GM12878 (cell line): Measurements from ENCODE around the gene VSIG8. TPM values are rescaled to one million over a fixed set of nuclear protein-coding genes. Genes with fewer than 3 reads are reported as not detected.
"Not testable (repeated sequence)": the region's sequence is repeated elsewhere in the genome, so short reads cannot be mapped to it uniquely, and the experiment has no call there.

ENCODE experiments used
- ATAC-seq: fragments of 200-7000 bp; cut with Tn5 transposase; 3 replicates; pipeline ENCODE4 v1.9.1; 2020; ENCODE audit warnings: mild to moderate bottlenecking, moderate library complexity
- BruUV-seq: library from RNA; stranded (reverse); fragments of 400-500 nt; replicated peaks from 2 replicates; lab custom pipeline; 2021; lab: Mats Ljungman, UMichigan
- CTCF ChIA-PET: fragments of 300-600 bp; sonication (Branson Sonifier 250); formaldehyde crosslinking; extraction: SDS; loops from one replicate; lab custom pipeline; 2021; ENCODE audit warnings: inconsistent platforms; lab: Yijun Ruan, JAX
- POLR2A ChIA-PET: fragments of 350-600 bp; formaldehyde crosslinking; extraction: SDS; loops from one replicate; lab custom pipeline; 2021; ENCODE audit warnings: inconsistent platforms; lab: Charles Lee
- RAD21 ChIA-PET: fragments of 300-600 bp; sonication (Branson Sonifier 250); formaldehyde crosslinking; loops from one replicate; lab custom pipeline; 2023; ENCODE audit warnings: antibody characterized with exemption; ENCODE audit not compliant: unreplicated experiment; lab: Charles Lee
- SMC1A ChIA-PET: fragments of 300-600 bp; sonication (Branson Sonifier 250); formaldehyde crosslinking; loops from one replicate; lab custom pipeline; 2023; ENCODE audit not compliant: unreplicated experiment, uncharacterized antibody; lab: Charles Lee
- DNase-seq: peaks from one replicate; pipeline ENCODE4 v3.0.0-alpha.2; 2011; ENCODE audit warnings: low read depth, low spot score
- FAIRE-seq: peaks from 3 replicates; lab custom pipeline; 2011; peaks lifted over from hg19 to GRCh38; lab: Jason Lieb, UNC
- H2AFZ ChIP-seq: 2 replicates; pipeline ENCODE4 v1.6.0; 2011; ENCODE audit warnings: low read depth, low read length, control low read depth; ENCODE audit not compliant: control insufficient read depth
- H3K27ac ChIP-seq: 2 replicates; pipeline ENCODE4 v1.5.1; 2011; ENCODE audit warnings: control low read depth; ENCODE audit not compliant: control insufficient read depth, insufficient read depth
- H3K27me3 ChIP-seq, 2 experiments: replicated peaks in 1 of 2; 2 replicates each; pipeline versions ENCODE4 v1.6.0 to v1.6.1; 2011; ENCODE audit warnings: low read length in 1 of 2; ENCODE audit not compliant: control insufficient read depth in 2 of 2, insufficient read depth in 2 of 2
- H3K36me3 ChIP-seq, 2 experiments: 2 replicates each; pipeline ENCODE4 v1.5.1; 2011; ENCODE audit warnings: low read length in 1 of 2; ENCODE audit not compliant: control insufficient read depth in 2 of 2, insufficient read depth in 2 of 2
- H3K4me1 ChIP-seq: 2 replicates; pipeline ENCODE4 v1.6.1; 2011; ENCODE audit warnings: mild to moderate bottlenecking, low read length, moderate library complexity, mixed read lengths; ENCODE audit not compliant: control insufficient read depth, insufficient read depth
- H3K4me2 ChIP-seq: 2 replicates; pipeline ENCODE4 v1.6.0; 2011; ENCODE audit warnings: control low read depth; ENCODE audit not compliant: control insufficient read depth, insufficient read depth
- H3K4me3 ChIP-seq: fragments of 200-600 bp; sonication (generic); 2 replicates; pipeline ENCODE4 v1.5.1; 2016
- H3K79me2 ChIP-seq: 2 replicates; pipeline ENCODE4 v1.6.0; 2011; ENCODE audit warnings: low read length; ENCODE audit not compliant: control insufficient read depth, insufficient read depth
- H3K9ac ChIP-seq: 2 replicates; pipeline ENCODE4 v1.8.0; 2011; ENCODE audit warnings: low read length, control low read depth, mixed read lengths; ENCODE audit not compliant: control insufficient read depth, insufficient read depth
- H3K9me3 ChIP-seq: replicated peaks from 3 replicates; pipeline ENCODE4 v1.5.1; 2011; ENCODE audit warnings: mild to moderate bottlenecking, low read length; ENCODE audit not compliant: control insufficient read depth, insufficient read depth
- H4K20me1 ChIP-seq: 2 replicates; pipeline ENCODE4 v1.6.0; 2011; ENCODE audit not compliant: control insufficient read depth, insufficient read depth
- CEBPZ ChIP-seq: fragments of 150-350 bp; IDR thresholded peaks from 2 replicates; pipeline ENCODE4 v1.6.1; 2016; ENCODE audit warnings: low read depth, low read length
- CHD4 ChIP-seq: fragments of 200-600 bp; sonication (generic); IDR thresholded peaks from 2 replicates; pipeline ENCODE4 v1.6.1; 2016; ENCODE audit warnings: mild to moderate bottlenecking
- JUNB ChIP-seq: IDR thresholded peaks from 2 replicates; pipeline ENCODE4 v1.6.1; 2016; ENCODE audit warnings: antibody characterized with exemption, mild to moderate bottlenecking
- POLR2AphosphoS5 ChIP-seq: IDR thresholded peaks from 2 replicates; pipeline ENCODE4 v1.6.1; 2011; ENCODE audit warnings: mild to moderate bottlenecking, low read length, inconsistent platforms
- RBBP5 ChIP-seq: fragments of 200-600 bp; sonication (generic); conservative IDR thresholded peaks from 2 replicates; pipeline ENCODE4 v1.6.1; 2016
- RELA ChIP-seq: fragments of 450-650 bp; IDR thresholded peaks from 2 replicates; pipeline ENCODE4 v1.8.0; 2014; ENCODE audit warnings: borderline replicate concordance; ENCODE audit not compliant: partially characterized antibody
- SREBF2 ChIP-seq: IDR thresholded peaks from 2 replicates; pipeline ENCODE4 v1.6.1; 2012; ENCODE audit warnings: mild to moderate bottlenecking, low read length
- WGBS: methylation state at CpG from one replicate; pipeline ENCODE4 v1.1.6; 2016; ENCODE audit warnings: low lambda C conversion rate; ENCODE audit not compliant: insufficient replicate concordance, insufficient coverage; ENCODE audit errors: missing lambda C conversion rate; 5-methylcytosine and 5-hydroxymethylcytosine counted together
- in situ Hi-C: fragments of 300-500 bp; cut with MboI; formaldehyde crosslinking; loops from 9 replicates; pipeline ENCODE4 v1.14.3; 2018; ENCODE audit warnings: mixed read lengths
- intact Hi-C: fragments of 100-400 bp; cut with micrococcal nuclease; formaldehyde crosslinking; loops from one replicate; pipeline ENCODE4 v1.14.2; 2022; ENCODE audit not compliant: unreplicated experiment
- polyA plus RNA-seq, 11 experiments: library from polyadenylated mRNA; depleted of rRNA in 4 of 11; unstranded in 6 of 11; stranded (reverse) in 5 of 11; fragments of >200 nt; fragmentation: Nextera tagmentation in 4 of 11; fragmentation: Illumina TruSeq in 1 of 11; extraction: Ambion mirVana in 4 of 11; extraction: Trizol in 1 of 11; gene quantifications; 1 replicate in 1 of 11; 2 replicates in 10 of 11; pipeline versions ENCODE4 v1.2.1 to v1.2.3, GENCODE V29; 2011 to 2016; ENCODE audit warnings: inconsistent platforms in 2 of 11, missing spikeins in 2 of 11, low read depth in 1 of 11
- total RNA-seq, 4 experiments: library from RNA; depleted of rRNA in 3 of 4; stranded (reverse); fragments of >200 nt in 3 of 4; fragmentation: Illumina TruSeq in 1 of 4; extraction: Trizol in 1 of 4; gene quantifications; 2 replicates each; pipeline versions ENCODE4 v1.2.1 to v1.2.3, GENCODE V29; 2013 to 2021

The VSIG8 gene
- total and polyA plus RNA-seq, 10 of the 15 experiments (the other 5 are each of a cell fraction or from before 2014, with no cell fraction given) = not detected

GRCh38 chr1:159900086-159900680 is 37.7 kb upstream of the VSIG8 start, which contains the start of gene CFAP45:
Gene CFAP45 (minus strand): TSS chr1:159900165. CDS start chr1:159900098, 67 bp downstream.
- TF ChIP-seq CHD4 (no peak), POLR2AphosphoS5 (no peak), CEBPZ (no peak), RBBP5 (no peak), JUNB (no peak), SREBF2 (no peak), RELA (no peak)
- ChIA-PET CTCF (interaction anchor here (0.6 to 8.9 kb wide), 5 partner anchors 9 to 108 kb away, joined by 3 to 68 read pairs (median 4); no protein-coding TSS in a partner anchor), POLR2A (interaction anchor here (1.1 kb wide), 1 partner anchor 12 kb away, joined by 3 read pairs; no protein-coding TSS in a partner anchor), SMC1A (interaction anchor here (1.0 to 1.9 kb wide), 5 partner anchors 7 to 107 kb away, joined by 3 to 7 read pairs (median 4); no protein-coding TSS in a partner anchor), RAD21 (interaction anchor here (1.0 to 1.6 kb wide), 2 partner anchors 10 to 23 kb away, joined by 3 to 6 read pairs; no protein-coding TSS in a partner anchor)
- Histone ChIP-seq H3K4me3 (no peak within 1 kb of the TSS), H4K20me1 (no peaks in the 10 kb centered on the region), H3K27ac (no peak within 1 kb of the TSS), H3K27me3 (no peaks in the 10 kb centered on the region), H2AFZ (no peak within 1 kb of the TSS), H3K36me3 (no peaks in the 10 kb centered on the region), H3K4me2 (no peak within 1 kb of the TSS), H3K9ac (no peak within 1 kb of the TSS), H3K9me3 (no peaks in the 10 kb centered on the region; the same call in 2 of the 3 replicates), H3K79me2 (no peaks in the 10 kb centered on the region), H3K4me1 (no peaks in the 10 kb centered on the region)
- FAIRE-seq (no peak), ATAC-seq (peak; percentile 68), DNase-seq (no peak)
- 55% methylated on average over 21 of the region's 30 CpGs for WGBS
- no TSS peak for BruUV-seq
- intact Hi-C loops (no loop called here), in situ Hi-C loops (no loop called here)

GRCh38 chr1:159899634-159900033 is 37.2 kb upstream of the VSIG8 start:
- H3K4me2 ChIP-seq, POLR2A ChIA-PET, in situ Hi-C loops, H3K4me1 ChIP-seq, H2AFZ ChIP-seq, CTCF ChIA-PET, H3K9ac ChIP-seq, H3K36me3 ChIP-seq, H3K4me3 ChIP-seq, FAIRE-seq, H3K27me3 ChIP-seq, intact Hi-C loops, ATAC-seq, DNase-seq, H4K20me1 ChIP-seq, H3K27ac ChIP-seq, RAD21 ChIA-PET, H3K9me3 ChIP-seq, BruUV-seq, H3K79me2 ChIP-seq: not testable (repeated sequence)
- SMC1A ChIA-PET = interaction anchor here (1.4 kb wide), 1 partner anchor 10 kb away, joined by 3 read pairs; no protein-coding TSS in a partner anchor
- WGBS = 79% methylated on average over 7 of the region's 15 CpGs
